HCT116 (cell line): ENCODE measurements around the gene MYBPH.

ENCODE experiments used
- CEBPB ChIP-seq: IDR thresholded peaks from 2 replicates; pipeline ENCODE4 v1.6.1; 2012; ENCODE audit warnings: low read depth
- ELF1 ChIP-seq: IDR thresholded peaks from 2 replicates; pipeline ENCODE4 v1.6.1; 2012; ENCODE audit warnings: low read depth, borderline replicate concordance
- EZH2 ChIP-seq: fragments of 200-600 bp; sonication (generic); IDR thresholded peaks from 2 replicates; pipeline ENCODE4 v1.6.1; 2017; ENCODE audit warnings: antibody characterized with exemption, mixed run types
- FOSL1 ChIP-seq: IDR thresholded peaks from 2 replicates; pipeline ENCODE4 v1.6.1; 2012; ENCODE audit warnings: low read depth
- POLR2A ChIP-seq: IDR thresholded peaks from 2 replicates; pipeline ENCODE4 v1.7.0; 2011; ENCODE audit warnings: borderline replicate concordance; ENCODE audit not compliant: insufficient read depth, insufficient read length; ENCODE audit errors: extremely low read depth
- POLR2AphosphoS5 ChIP-seq: IDR thresholded peaks from 2 replicates; pipeline ENCODE4 v1.6.1; 2011; ENCODE audit warnings: mild to moderate bottlenecking, low read depth, low read length, moderate library complexity
- RAD21 ChIP-seq: IDR thresholded peaks from 2 replicates; pipeline ENCODE4 v1.6.1; 2012; ENCODE audit warnings: low read depth, mild to moderate bottlenecking
- SP1 ChIP-seq: IDR thresholded peaks from 2 replicates; pipeline ENCODE4 v1.6.1; 2012; ENCODE audit warnings: low read depth
- SRF ChIP-seq: IDR thresholded peaks from 2 replicates; pipeline ENCODE4 v1.6.1; 2012; ENCODE audit warnings: low read depth
- TF ChIP-seq, protein P1 (sequence below), 3 experiments: fragments of 200-600 bp in 1 of 3; sonication (generic) in 1 of 3; IDR thresholded peaks in 2 of 3; conservative IDR thresholded peaks in 1 of 3; 2 replicates each; pipeline ENCODE4 v1.5.1; 2012 to 2017; ENCODE audit warnings: low read depth in 2 of 3, low read length in 2 of 3, antibody characterized with exemption in 1 of 3, borderline replicate concordance in 1 of 3, control low read depth in 1 of 3, mild to moderate bottlenecking in 1 of 3, mixed read lengths in 1 of 3, mixed run types in 1 of 3, moderate library complexity in 1 of 3; ENCODE audit not compliant: insufficient read depth in 1 of 3
- TF ChIP-seq, protein P2 (sequence below): IDR thresholded peaks from 2 replicates; pipeline ENCODE4 v1.6.1; 2012; ENCODE audit warnings: low read depth

DNA sequence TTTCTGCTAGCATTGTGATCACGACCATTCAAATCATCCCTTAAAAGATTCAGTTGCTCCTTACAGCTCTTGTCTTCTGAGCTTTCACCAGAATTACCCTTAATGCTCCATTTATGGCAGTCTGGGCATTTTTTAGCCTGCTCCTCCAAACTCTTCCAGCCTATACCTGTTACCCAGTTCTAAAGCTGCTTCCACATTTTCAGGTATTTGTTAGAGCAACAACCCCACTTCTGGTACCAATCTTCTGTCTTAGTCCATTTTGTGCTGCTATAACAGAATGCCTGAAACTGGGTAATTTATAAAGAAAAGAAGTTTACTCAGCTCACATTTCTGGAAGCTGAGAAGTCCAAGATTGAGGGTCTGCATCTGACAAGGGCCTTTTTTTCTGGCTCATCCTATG lies 17.2 kb downstream of the MYBPH start:
- TF ChIP-seq POLR2A (no peak), SRF (no peak), POLR2AphosphoS5 (no peak), FOSL1 (no peak), EZH2 (no peak), RAD21 (no peak), ELF1 (no peak), CEBPB (no peak), SP1 (no peak)
- TF ChIP-seq, protein P1, sequence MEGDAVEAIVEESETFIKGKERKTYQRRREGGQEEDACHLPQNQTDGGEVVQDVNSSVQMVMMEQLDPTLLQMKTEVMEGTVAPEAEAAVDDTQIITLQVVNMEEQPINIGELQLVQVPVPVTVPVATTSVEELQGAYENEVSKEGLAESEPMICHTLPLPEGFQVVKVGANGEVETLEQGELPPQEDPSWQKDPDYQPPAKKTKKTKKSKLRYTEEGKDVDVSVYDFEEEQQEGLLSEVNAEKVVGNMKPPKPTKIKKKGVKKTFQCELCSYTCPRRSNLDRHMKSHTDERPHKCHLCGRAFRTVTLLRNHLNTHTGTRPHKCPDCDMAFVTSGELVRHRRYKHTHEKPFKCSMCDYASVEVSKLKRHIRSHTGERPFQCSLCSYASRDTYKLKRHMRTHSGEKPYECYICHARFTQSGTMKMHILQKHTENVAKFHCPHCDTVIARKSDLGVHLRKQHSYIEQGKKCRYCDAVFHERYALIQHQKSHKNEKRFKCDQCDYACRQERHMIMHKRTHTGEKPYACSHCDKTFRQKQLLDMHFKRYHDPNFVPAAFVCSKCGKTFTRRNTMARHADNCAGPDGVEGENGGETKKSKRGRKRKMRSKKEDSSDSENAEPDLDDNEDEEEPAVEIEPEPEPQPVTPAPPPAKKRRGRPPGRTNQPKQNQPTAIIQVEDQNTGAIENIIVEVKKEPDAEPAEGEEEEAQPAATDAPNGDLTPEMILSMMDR (IDR thresholded peaks at IDR 0.05 in 2 of 3, conservative IDR thresholded peaks at IDR 0.05 in 1 of 3; ENCODE audit: borderline replicate concordance in 1 of 3, insufficient read depth in 1 of 3, low read depth in 2 of 3, low read length in 2 of 3), result no peak
- TF ChIP-seq, protein P2, sequence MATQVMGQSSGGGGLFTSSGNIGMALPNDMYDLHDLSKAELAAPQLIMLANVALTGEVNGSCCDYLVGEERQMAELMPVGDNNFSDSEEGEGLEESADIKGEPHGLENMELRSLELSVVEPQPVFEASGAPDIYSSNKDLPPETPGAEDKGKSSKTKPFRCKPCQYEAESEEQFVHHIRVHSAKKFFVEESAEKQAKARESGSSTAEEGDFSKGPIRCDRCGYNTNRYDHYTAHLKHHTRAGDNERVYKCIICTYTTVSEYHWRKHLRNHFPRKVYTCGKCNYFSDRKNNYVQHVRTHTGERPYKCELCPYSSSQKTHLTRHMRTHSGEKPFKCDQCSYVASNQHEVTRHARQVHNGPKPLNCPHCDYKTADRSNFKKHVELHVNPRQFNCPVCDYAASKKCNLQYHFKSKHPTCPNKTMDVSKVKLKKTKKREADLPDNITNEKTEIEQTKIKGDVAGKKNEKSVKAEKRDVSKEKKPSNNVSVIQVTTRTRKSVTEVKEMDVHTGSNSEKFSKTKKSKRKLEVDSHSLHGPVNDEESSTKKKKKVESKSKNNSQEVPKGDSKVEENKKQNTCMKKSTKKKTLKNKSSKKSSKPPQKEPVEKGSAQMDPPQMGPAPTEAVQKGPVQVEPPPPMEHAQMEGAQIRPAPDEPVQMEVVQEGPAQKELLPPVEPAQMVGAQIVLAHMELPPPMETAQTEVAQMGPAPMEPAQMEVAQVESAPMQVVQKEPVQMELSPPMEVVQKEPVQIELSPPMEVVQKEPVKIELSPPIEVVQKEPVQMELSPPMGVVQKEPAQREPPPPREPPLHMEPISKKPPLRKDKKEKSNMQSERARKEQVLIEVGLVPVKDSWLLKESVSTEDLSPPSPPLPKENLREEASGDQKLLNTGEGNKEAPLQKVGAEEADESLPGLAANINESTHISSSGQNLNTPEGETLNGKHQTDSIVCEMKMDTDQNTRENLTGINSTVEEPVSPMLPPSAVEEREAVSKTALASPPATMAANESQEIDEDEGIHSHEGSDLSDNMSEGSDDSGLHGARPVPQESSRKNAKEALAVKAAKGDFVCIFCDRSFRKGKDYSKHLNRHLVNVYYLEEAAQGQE, result no peak
